SH-SY5Y (cell line): Measurements from ENCODE around the gene CHSY3.

ENCODE experiments used
- GATA2 ChIP-seq: IDR thresholded peaks from 2 replicates; pipeline ENCODE4 v1.6.1; 2011; ENCODE audit warnings: mild to moderate bottlenecking, low read depth, low read length
- GATA3 ChIP-seq: IDR thresholded peaks from 2 replicates; pipeline ENCODE4 v1.6.1; 2011; ENCODE audit warnings: low read depth, mild to moderate bottlenecking, low read length, moderate library complexity

DNA sequence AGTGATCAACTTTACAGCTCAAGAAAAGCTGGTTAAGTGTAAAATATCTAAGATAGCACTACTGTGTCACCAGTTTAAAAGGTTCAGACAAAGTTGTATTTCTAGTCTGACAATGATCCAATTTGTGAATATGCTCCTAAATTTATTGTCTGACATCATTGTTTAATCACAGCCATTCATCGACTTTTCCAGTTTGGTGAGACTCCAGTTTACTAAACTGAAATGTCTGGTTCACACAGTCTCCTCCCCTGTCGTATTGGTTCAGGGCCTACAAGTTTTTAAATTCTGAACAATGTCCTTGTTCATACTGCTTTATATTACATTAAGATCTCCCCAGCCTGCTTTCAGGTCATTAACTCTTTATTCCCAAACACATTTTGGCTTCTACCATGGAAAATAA is 161.4 kb downstream of the CHSY3 start:
- TF ChIP-seq GATA3 (no peak), GATA2 (no peak)
